ENCODE results near the gene LONP2.
"Not testable (repeated sequence)": the region's sequence is repeated elsewhere in the genome, so short reads cannot be mapped to it uniquely, and the experiment has no call there.

LONP2 gene

GRCh38 chr16:48365601-48366164 lies 121.6 kb downstream of the LONP2 start:
- peak; percentile 27 to 65 for DNase-seq (ENCODE audit: extremely low read depth in 1 of 2, low read depth in 1 of 2)

- no peak for DNase-seq (ENCODE audit: extremely low read depth in 1 of 2, low read depth in 1 of 2)
These were observed 122.3 kb downstream of the LONP2 start for GRCh38 chr16:48366165-48367093.

DNA sequence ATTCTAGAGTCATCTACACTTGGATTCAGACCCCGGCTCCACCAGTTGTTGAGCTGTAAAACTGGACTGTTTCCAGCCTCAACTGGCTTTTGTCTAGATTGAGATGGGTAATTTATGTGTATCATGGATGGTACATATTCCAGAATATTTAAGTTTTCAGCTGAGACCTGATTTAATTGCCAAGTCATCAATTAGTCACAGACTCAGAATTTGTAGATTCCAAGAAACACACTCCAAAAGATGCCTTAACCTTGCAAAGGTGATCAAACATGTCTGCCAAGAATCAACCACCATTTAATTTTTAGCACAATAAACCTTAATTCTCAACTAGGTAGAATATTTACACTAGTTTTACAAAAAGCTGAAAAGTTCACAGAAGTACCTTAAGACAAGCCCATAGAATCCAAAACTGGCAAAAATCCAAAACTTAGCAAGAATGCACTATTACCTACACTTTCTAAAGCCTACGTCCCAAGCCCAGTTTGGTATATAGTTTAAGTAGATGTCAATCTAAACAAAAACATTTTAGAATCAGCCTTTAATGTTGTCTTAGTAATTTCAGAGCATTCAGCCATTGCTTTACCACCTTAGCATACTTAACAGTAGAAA lies 123.4 kb downstream of the LONP2 start:
- DNase-seq (ENCODE audit: extremely low read depth in 1 of 2, low read depth in 1 of 2): no peak

- no peak for DNase-seq (ENCODE audit: extremely low read depth in 1 of 2, low read depth in 1 of 2)
These were observed 125.7 kb downstream of the LONP2 start for GRCh38 chr16:48369765-48370164.

DNA sequence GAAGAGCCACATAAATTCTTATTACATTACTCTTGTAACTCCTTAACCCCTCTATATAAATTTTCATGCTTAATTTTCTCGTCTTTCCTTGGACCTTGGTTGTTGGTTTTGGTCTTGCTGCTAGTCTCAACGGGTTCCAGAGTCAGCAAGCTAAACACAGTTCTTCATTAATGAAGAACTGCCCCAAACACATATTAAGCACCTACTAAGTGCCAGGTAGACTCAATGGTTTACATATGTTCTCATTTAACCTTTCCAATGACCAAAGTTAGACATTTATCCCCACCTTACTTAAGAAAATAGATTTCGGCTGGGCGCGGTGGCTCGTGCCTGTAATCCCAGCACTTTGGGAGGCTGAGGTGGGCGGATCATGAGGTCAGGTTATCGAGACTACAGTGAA lies 126.1 kb downstream of the LONP2 start:
- DNase-seq (ENCODE audit: extremely low read depth in 1 of 2, low read depth in 1 of 2): no peak

DNA sequence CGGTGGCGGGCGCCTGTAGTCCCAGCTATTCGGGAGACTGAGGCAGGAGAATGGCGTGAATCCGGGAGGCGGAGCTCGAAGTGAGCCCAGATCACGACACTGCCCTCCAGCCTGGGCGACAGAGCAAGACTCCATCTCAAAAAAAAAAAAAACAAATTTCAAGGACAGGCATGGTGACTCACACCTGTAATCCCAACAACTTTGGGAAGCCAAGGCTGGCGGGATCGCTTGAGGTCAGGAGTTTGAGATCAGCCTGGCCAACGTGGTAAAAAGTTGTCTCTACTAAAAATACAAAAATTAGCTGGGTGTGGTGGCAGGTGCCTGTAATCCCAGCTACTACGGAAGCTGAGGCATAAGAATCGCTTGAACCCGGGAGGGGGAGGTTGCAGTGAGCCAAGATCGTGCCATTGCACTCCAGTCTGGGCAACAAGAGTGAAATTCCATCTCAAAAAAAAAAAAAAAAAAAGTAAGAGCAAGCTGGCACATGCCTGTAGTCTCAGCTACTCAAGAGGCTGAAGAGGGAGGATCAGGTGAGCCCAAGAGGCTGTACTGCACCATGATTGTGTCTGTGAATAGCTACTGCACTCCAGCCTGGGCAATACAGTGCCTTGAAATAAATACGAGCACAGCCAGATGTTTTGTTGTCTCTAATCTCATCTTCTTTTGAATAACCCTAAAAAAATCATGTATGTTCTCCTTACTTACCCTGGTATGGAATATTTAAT lies 126.7 kb downstream of the LONP2 start:
- DNase-seq (ENCODE audit: extremely low read depth in 1 of 2, low read depth in 1 of 2): not testable (repeated sequence)

GRCh38 chr16:48371393-48371780 lies 127.3 kb downstream of the LONP2 start:
- no peak for DNase-seq (ENCODE audit: extremely low read depth in 1 of 2, low read depth in 1 of 2)

GRCh38 chr16:48372744-48373143 lies 128.6 kb downstream of the LONP2 start:
- DNase-seq (ENCODE audit: extremely low read depth in 1 of 2, low read depth in 1 of 2): no peak

DNA sequence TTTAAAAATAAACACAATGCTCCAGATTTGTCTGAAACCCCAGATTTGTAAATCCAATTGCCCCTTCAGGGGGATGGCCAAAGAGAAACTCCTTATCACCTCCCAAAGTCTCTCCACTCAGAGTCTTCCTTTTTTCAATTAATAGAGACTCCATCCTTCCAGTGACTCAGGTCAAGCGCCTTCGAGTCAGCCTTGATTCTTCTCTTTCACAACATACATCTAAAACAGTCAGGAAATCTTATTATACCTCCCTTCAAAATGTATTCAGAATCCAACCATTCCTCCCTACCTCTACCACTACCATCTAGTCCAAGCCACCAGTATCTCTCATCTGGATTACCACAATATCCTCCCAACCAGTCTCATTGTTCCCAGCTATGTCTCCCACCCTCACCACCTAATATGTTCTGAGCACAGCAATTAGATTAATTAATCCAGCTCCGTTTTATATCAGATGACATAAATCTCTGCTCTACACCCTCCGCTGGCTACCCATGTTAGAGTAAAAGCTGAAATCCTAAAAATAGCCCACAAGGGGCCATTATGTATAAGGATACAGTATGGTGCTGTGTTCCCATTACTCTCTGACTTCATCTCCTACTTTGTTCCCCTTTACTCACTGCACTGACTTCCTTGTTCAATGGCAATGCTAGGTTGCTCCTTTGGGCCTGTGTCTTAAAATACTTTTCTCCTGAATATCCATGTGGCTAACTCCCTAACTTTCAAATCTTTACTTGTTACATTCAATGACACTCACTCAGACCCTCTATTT lies 129.3 kb downstream of the LONP2 start:
- DNase-seq (ENCODE audit: extremely low read depth in 1 of 2, low read depth in 1 of 2): no peak

GRCh38 chr16:48374255-48374654 lies 130.2 kb downstream of the LONP2 start:
- DNase-seq (ENCODE audit: extremely low read depth in 1 of 2, low read depth in 1 of 2): no peak

DNA sequence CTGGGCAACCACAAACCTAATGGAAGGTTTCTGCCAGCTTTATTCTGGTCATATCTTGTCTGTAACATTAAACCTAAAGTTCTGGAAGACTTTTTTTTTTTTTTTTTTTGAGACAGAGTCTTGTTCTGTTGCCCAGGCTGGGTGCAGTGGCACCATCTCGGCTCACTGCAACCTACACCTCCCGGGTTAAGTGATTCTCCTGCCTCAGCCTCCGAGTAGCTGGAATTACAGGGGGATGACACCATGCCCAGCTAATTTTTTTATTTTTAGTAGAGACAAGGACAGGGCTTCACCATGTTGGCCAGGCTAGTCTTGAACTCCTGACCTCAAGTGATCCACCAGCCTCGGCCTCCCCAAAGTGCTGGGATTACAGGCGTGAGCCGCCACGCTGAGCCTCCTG lies 133.2 kb downstream of the LONP2 start:
- not testable (repeated sequence) for DNase-seq (ENCODE audit: extremely low read depth in 1 of 2, low read depth in 1 of 2)

- DNase-seq (ENCODE audit: extremely low read depth in 1 of 2, low read depth in 1 of 2): no peak
These were observed 134.2 kb downstream of the LONP2 start for GRCh38 chr16:48378276-48378675.

GRCh38 chr16:48378836-48379235 lies 134.7 kb downstream of the LONP2 start:
- no peak for DNase-seq (ENCODE audit: extremely low read depth in 1 of 2, low read depth in 1 of 2)

DNA sequence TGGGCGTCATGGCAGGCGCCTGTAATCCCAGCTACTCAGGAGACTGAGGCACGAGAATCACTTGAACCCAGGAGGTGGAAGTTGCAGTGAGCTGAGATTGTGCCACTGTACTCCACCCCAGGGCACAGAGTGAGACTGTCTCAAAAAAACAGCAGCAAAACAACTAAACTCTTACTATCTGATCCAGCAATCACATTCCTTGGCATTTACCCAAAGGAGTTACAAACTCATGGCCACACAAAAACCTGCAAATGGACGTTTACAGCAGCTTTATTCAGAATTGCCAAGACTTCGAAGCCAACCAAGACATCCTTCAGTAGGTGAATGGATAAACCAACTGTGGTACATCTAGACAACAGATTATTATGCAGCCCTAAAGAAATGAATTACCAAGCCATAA lies 137.1 kb downstream of the LONP2 start:
- no peak for DNase-seq (ENCODE audit: extremely low read depth in 1 of 2, low read depth in 1 of 2)

GRCh38 chr16:48382131-48382530 lies 138.0 kb downstream of the LONP2 start:
- DNase-seq (ENCODE audit: extremely low read depth in 1 of 2, low read depth in 1 of 2): no peak

GRCh38 chr16:48383009-48383876 lies 139.1 kb downstream of the LONP2 start:
- DNase-seq (ENCODE audit: extremely low read depth in 1 of 2, low read depth in 1 of 2): no peak

GRCh38 chr16:48383877-48384519 lies 139.9 kb downstream of the LONP2 start:
- no peak for DNase-seq (ENCODE audit: extremely low read depth in 1 of 2, low read depth in 1 of 2)

DNA sequence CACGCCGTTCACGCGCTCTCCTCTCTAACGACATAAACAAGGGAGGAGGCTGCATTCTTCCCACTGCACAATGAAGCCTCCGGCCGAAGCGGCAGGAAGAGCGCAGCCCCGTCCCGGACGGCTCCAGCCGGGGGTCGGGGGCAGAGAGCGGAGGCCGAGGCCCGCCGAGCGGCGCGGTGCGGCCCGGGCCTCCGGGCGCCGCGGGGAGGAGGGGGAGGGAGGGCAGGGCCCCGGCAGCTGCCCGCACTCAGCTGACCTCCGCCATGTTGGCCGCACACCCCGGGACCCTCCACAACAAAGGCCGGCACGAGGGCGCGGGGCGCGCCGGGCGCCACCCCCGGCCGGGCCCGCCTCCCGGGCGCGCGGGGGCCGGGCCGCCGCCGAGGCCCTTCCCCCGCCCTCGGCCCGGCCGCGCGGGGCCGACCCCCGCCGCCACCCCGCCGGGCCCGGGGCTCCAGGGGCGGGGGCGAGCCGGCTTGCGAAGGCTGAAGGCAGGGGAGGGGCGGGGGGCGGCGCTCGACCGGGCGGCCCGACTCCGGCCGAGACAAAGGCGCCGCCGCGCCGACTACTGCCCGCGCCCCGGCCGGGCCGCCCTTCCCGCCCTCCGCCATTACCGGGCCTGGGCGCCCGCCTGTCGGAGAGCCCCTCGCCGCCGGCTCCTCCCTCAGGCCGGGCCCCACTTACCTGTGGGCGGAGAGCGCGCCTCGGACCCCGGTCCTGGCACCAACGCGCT lies 140.6 kb downstream of the LONP2 start:
- DNase-seq (ENCODE audit: extremely low read depth in 1 of 2, low read depth in 1 of 2): no peak

All from activated CD8-positive, alpha-beta memory T cell treated with anti-CD3 and anti-CD28 coated beads for 1 hour (primary cell).